HTR-8/SVneo (cell line): ENCODE results near the gene KAT6B.

Experiments
- DNase-seq: peaks from one replicate; pipeline ENCODE4 v3.0.0; 2011; ENCODE audit warnings: low spot score, mixed read lengths; ENCODE audit not compliant: insufficient read length
- FAIRE-seq: peaks from 2 replicates; lab custom pipeline; 2011; peaks lifted over from hg19 to GRCh38; lab: Jason Lieb, UNC

KAT6B gene

GRCh38 chr10:75074711-75075445, 248.5 kb downstream of the KAT6B start:
- DNase-seq (no peak), FAIRE-seq (no peak)

- DNase-seq (no peak), FAIRE-seq (no peak)
Observed at GRCh38 chr10:75076348-75076747, 249.9 kb downstream of the KAT6B start.

GRCh38 chr10:75079436-75080083, 253.2 kb downstream of the KAT6B start:
- FAIRE-seq = no peak
- DNase-seq = no peak

GRCh38 chr10:75080554-75080953, 254.2 kb downstream of the KAT6B start:
- FAIRE-seq (no peak), DNase-seq (no peak)

- FAIRE-seq = no peak
- no peak for DNase-seq
Observed at GRCh38 chr10:75081379-75081778, 255.0 kb downstream of the KAT6B start.
